T-helper 2 cell treated with Interferon-gamma antibody and Interleukin-4, amounts not matched to agents 100 ng/mL and 5 ng/mL, for 36 hours (primary cell): Measurements from ENCODE around the gene SPTBN1. TPM values are rescaled to one million over a fixed set of nuclear protein-coding genes. Genes with fewer than 3 reads are reported as not detected.

Source experiments
- intact Hi-C: fragments of 100-400 bp; cut with micrococcal nuclease; formaldehyde crosslinking; loops from one replicate; pipeline ENCODE4 v1.15.1; 2023
- total RNA-seq: library from RNA; stranded (reverse); gene quantifications from 2 replicates; pipeline ENCODE4 v1.2.3, GENCODE V29; 2022

SPTBN1 gene
- total RNA-seq, 1 donor from 2014 or later, result 172 TPM

DNA sequence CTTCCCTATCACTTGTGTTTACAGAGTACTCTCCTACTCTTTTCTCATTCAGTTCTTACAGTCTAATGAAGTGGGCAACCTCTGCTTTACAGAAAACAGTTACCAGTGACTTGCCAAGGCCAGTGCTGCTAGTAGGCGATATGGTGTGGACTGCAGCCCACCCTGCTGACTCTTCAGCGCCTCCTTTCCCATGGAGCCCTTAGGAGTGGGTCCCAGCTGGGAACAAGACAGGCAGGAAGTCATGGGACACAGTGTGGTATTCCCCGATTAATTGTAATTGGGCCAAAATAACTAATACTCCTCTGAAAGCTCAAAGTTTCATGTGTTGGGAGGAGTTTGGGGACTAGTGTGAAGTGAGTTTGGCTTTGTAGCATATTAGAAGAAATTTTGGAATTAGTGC, 147.2 kb downstream of the SPTBN1 start:
- intact Hi-C loops, result loop anchor here (1.0 kb wide), 1 partner anchor 29 kb away; no protein-coding TSS in a partner anchor

DNA sequence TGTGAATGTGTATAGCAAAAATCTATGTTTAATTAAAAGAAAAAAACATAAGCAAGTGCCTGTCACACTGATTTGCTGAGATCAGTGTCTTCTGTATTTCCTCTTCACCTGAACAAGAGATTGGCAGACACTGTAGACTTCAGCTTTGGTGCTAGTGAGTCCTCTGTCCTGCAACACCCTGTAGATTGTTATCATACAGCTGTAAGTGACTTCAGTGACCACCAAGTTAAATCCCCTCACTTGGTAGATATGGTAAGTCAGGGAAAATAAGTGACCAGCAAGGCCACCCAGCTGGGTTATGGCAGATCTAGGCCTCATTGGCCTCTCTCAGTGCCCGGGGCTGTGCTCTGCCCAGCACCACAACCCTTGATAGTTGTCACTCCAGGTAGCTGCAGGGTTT, 147.7 kb downstream of the SPTBN1 start:
- intact Hi-C loops, result loop anchor here (1.0 to 2.0 kb wide), 2 partner anchors 15 to 29 kb away; no protein-coding TSS in a partner anchor

- intact Hi-C loops, result loop anchor here (2.0 kb wide), 1 partner anchor 16 kb away; no protein-coding TSS in a partner anchor
Measured at GRCh38 chr2:54604871-54605270, 148.7 kb downstream of the SPTBN1 start.

DNA sequence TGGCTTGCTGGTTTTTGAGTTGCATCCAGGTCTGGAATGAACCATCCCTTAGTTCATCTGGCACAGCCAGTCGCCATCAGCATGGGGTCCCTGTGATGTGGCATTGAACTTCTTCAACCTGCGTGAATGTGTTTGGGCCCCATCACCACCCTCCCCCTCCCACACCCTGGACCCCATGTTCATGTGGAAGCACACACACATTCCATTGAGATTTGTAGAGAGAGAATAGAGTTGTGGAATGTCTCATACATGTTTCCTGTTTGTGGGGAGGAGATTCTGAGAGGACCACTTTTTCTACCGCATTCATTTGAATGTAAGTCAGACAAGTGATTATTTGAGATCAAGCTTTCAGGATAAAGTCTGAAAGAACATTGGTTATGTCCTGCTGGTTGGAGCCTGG, 149.7 kb downstream of the SPTBN1 start:
- intact Hi-C loops, result loop anchor here (2.0 kb wide), 1 partner anchor 17 kb away; no protein-coding TSS in a partner anchor

GRCh38 chr2:54606393-54606958, 150.3 kb downstream of the SPTBN1 start:
- intact Hi-C loops, result no loop called here

DNA sequence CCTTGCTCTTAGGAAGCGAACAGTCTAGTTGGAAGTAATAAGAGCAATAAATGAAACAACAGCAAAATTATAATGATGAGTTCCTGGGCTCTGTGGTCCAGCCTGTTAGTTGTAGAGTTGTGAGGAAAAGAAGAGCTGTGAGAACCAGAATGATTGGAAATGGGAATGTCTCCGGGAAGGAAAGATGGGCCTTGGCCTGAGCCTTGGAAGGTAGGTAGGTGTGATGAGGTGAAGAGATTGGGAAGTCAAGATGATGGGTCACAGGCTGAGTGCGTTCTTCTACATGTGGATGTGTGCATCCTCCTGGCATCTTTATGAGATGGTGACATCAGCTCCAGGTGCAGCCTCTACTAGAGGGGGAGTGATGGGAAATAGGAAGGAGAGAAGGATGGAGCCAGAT, 152.1 kb downstream of the SPTBN1 start:
- intact Hi-C loops, result no loop called here

GRCh38 chr2:54609241-54609640, 153.1 kb downstream of the SPTBN1 start:
- intact Hi-C loops, result no loop called here

GRCh38 chr2:54609647-54610046, 153.5 kb downstream of the SPTBN1 start:
- intact Hi-C loops, result no loop called here

- intact Hi-C loops, result no loop called here
Measured at GRCh38 chr2:54610700-54611099, 154.6 kb downstream of the SPTBN1 start.

- intact Hi-C loops, result no loop called here
Measured at GRCh38 chr2:54611830-54612545, 155.9 kb downstream of the SPTBN1 start.

DNA sequence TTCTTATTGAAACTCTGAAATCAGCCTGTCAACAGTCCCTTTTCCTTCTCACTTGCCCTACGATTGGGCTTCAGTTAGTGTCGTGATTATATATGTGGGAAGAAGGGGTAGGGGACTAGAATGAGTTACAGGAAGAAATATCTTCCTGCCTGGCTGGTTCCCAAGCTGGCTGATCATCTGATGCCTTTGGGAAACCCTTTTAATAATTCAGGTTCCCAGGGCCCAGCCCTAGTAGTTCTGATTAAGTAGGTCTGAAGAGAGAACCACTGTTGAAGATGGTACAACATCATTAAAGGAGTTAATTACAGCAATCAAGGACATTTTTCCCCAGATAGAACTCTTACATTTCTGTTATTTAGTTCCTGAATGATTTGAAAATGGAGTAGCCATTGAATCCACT, 157.3 kb downstream of the SPTBN1 start:
- intact Hi-C loops, result no loop called here

DNA sequence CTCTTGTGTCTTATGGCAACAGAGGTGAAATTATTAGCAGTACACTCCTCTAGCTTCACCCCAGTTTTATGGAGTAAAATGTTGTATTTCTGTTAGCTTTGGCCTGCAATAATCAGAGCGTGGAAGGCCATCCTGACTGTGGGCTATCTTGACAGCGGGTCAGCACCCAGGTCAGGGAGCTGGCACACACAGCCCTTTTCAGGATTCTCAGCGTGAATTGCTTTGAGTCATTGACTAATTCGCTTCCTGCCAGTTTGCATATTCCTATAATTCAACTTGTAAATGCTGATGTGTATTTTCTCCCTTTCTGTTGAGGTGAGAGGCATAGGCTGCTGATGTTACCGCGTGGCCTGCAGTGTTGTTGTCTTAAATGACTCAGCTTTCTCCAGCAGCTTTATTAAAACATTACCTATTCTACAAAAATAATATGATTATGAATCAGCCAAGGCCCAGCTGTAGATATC, 157.7 kb downstream of the SPTBN1 start:
- intact Hi-C loops, result no loop called here

DNA sequence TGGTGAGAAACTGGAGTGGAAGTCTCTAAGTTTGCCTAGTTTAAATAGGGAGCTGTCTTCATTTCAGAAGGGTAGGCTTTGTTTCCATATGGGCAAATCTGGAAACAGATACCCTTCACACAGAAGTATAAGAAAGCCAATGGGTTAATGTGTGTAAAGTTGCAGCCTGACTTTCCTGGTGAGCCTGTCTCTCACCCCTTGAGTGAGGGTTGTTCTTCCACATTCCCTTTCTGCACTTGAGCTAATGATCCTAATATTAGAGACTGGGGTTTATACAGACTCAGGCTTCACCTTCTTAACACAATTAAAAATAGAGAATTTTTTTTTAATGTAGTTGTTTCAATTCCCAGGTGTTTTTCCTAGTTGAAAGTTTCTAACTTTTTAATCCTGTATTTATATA, 158.7 kb downstream of the SPTBN1 start:
- intact Hi-C loops, result no loop called here

GRCh38 chr2:54615832-54616534, 159.9 kb downstream of the SPTBN1 start:
- intact Hi-C loops, result no loop called here

DNA sequence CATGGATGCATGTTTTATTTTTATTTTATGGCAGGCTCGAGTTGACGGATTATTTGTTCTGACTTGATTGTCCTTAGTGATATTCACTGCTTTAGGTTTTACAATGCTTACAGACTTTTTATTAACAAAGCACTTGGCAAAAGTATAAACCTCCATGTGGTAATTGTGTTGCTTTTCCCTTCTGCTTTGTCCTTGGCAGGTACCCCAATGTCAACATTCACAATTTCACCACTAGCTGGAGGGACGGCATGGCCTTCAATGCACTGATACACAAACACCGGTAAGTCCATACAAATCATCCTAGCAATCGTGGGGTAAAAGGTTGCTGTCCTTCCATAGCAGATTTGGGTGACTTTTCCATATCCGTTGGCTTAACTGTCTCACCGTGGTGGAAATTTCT, 161.3 kb downstream of the SPTBN1 start:
- intact Hi-C loops, result no loop called here

- intact Hi-C loops, result no loop called here
Measured at GRCh38 chr2:54618646-54619565, 162.8 kb downstream of the SPTBN1 start.

- intact Hi-C loops, result no loop called here
Measured at GRCh38 chr2:54619660-54620231, 163.6 kb downstream of the SPTBN1 start.

DNA sequence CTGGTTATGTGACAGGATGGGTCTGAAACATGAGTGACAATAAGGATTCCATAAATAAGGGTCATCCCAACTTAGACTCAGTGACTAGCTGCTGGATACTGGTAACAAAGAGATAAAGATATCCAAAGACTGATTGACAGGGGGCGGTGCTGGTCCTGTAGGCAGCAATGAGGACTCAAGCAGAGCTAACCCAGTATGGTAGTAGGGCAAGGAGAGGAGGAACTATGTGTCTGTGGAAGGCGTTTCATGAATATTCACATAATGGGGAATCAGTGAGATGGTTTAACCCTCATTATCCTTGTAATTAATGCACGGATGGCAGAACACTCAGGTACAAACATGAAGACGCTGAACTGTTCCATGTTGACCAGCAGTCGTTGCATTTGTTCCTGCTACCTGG, 164.8 kb downstream of the SPTBN1 start:
- intact Hi-C loops, result no loop called here

DNA sequence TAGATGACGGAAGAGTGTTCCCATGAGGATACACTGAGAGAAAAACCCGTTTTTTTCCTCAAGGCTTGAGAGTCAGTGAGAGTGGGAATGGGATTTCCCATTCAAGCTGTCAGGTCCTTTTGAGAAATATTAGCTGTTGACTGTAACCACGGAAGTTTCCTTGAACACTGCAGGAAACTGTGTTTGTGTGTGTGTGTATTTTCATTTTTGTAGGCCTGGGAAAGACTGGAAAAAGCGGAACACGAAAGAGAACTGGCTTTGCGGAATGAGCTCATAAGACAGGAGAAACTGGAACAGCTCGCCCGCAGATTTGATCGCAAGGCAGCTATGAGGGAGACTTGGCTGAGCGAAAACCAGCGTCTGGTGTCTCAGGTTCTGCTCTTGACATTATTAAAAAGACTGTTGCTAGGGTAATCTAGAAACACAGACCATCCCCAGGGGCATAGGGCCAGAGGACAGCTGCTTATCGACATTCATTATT, 168.5 kb downstream of the SPTBN1 start:
- intact Hi-C loops, result no loop called here

DNA sequence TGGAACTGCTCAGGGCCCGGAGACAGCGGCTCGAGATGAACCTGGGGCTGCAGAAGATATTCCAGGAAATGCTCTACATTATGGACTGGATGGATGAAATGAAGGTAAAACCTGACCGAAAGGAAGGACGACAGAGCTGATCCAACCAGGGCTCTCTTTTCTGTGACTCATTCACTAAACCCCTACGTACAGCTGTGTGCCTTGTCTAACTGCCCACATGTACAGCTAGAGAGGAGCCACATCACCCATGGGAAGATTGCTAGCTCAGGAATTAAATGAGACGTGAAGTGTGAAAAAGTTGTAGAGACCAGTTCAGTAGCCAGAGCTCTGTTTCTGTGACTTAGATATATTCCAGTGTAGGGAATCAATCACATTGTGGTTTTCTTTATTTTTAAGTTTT, 170.0 kb downstream of the SPTBN1 start:
- intact Hi-C loops, result no loop called here

DNA sequence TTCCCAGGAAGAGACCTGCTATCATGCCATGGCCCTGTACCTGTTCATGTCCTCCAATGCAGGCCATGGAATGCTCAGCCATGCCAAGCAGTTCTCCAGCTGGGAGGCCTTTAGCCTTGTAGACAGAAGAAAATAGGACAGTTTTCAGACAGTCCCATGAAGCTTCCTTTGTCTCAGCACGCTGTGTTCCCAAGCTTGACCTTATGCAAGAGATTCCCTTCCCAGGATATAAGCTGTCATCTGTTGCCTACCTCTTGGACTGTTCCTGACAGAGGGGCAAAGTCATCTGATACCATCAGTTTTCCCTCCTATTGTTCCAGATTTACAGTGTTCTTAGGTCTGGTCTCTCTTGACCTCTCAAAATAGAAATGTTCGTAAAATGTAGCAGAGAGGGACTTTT, 170.8 kb downstream of the SPTBN1 start:
- intact Hi-C loops, result no loop called here
